Ascending aorta (tissue), 2 donors: ENCODE results near the gene POLD2. TPM values are rescaled to one million over a fixed set of nuclear protein-coding genes. Genes with fewer than 3 reads are reported as not detected.
A peak's percentile ranks its signal among the peaks of the same experiment; 100 is the strongest.
"Not testable (repeated sequence)": the region's sequence is repeated elsewhere in the genome, so short reads cannot be mapped to it uniquely, and the experiment has no call there.

Experiments
- DNase-seq, 2 donors: peaks; one replicate each; pipeline ENCODE4 v3.0.0-alpha.2; 2019; ENCODE audit warnings: low spot score in 2 of 2
- H3K27ac ChIP-seq, 2 donors: fragments of 200-600 bp; sonication (generic); one replicate each; pipeline ENCODE4 v1.5.1; 2016 to 2017; ENCODE audit warnings: mild to moderate bottlenecking in 1 of 2
- H3K27me3 ChIP-seq: fragments of 200-600 bp; sonication (generic); one replicate; pipeline ENCODE4 v1.5.1; 2017
- H3K36me3 ChIP-seq, 2 donors: fragments of 200-600 bp; sonication (generic); one replicate each; pipeline ENCODE4 v1.5.1; 2016
- H3K4me1 ChIP-seq, 2 donors: fragments of 200-600 bp; sonication (generic); one replicate each; pipeline ENCODE4 v1.5.1; 2016 to 2017; ENCODE audit warnings: mild to moderate bottlenecking in 1 of 2
- H3K4me3 ChIP-seq, 2 donors: fragments of 200-600 bp; sonication (generic); one replicate each; pipeline ENCODE4 v1.5.1; 2016 to 2017; ENCODE audit warnings: mild to moderate bottlenecking in 1 of 2
- H3K9me3 ChIP-seq, 2 donors: fragments of 200-600 bp; sonication (generic); one replicate each; pipeline ENCODE4 v1.5.1; 2016
- CTCF ChIP-seq, 3 experiments: fragments of 200-600 bp in 2 of 3; fragments of 450-650 bp in 1 of 3; sonication (generic) in 2 of 3; IDR thresholded peaks; one replicate each; pipeline ENCODE4 v1.5.1; 2016 to 2019; ENCODE audit warnings: antibody characterized with exemption in 3 of 3, mild to moderate bottlenecking in 1 of 3, moderate library complexity in 1 of 3
- intact Hi-C: fragments of 100-400 bp; cut with DNase I; formaldehyde crosslinking; loops from one replicate; pipeline ENCODE4 v1.15.1; 2023
- total RNA-seq: library from RNA; depleted of rRNA; stranded (reverse); fragments of >200 nt; gene quantifications from one replicate; pipeline ENCODE4 v1.1.0, GENCODE V29; 2016

POLD2 gene
- total RNA-seq, 1 donor from 2014 or later = 97.0 TPM

- H3K36me3 ChIP-seq = no peaks in the 10 kb centered on the region
- intact Hi-C loops = loop anchor here (10.0 kb wide), 1 partner anchor 366 kb away; the partner anchor contains the start of gene NUDCD3
- TF ChIP-seq CTCF (IDR thresholded peaks at IDR 0.05) = no peak
- no peaks in the 10 kb centered on the region for H3K9me3 ChIP-seq
- no peak overlapping the region for H3K27ac ChIP-seq
- DNase-seq = no peak
- no peaks in the 10 kb centered on the region for H3K4me1 ChIP-seq
- no peak overlapping the region for H3K4me3 ChIP-seq
- no peaks in the 10 kb centered on the region for H3K27me3 ChIP-seq
Measured at GRCh38 chr7:44128721-44129582, 5.6 kb upstream of the POLD2 start.

DNA sequence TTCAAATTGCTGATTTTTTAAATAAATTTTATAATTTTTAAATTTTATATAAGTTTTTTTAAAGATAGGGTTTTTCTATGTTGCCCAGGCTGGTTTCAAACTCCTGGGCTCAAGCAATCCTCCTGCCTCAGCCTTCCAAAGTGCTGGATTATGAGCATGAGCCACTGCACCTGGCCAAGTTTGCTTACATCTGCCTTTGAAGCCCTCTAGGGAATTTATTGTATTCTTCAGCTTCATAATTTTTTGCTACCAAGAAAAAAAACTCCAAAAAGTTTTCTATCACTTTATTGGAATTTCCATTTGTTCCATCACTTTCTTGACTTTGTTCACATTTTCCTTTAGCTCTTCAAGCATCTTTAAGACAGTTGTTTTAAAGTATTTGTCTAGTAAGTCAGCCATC is 3.8 kb upstream of the POLD2 start:
- peaks cover 5 to 7% of the 10 kb centered on the region in 2 donors for H3K4me1 ChIP-seq
- H3K27ac ChIP-seq = no peak overlapping the region
- no peaks in the 10 kb centered on the region for H3K9me3 ChIP-seq
- H3K27me3 ChIP-seq = no peaks in the 10 kb centered on the region
- H3K4me3 ChIP-seq = no peak overlapping the region
- DNase-seq = no peak
- TF ChIP-seq CTCF (IDR thresholded peaks at IDR 0.05) = no peak
- intact Hi-C loops = loop anchor here (10.0 kb wide), 1 partner anchor 368 kb away; the partner anchor contains the start of gene NUDCD3
- no peaks in the 10 kb centered on the region for H3K36me3 ChIP-seq

- H3K4me1 ChIP-seq = peaks cover 6 to 13% of the 10 kb centered on the region in 2 donors
- intact Hi-C loops = loop anchor here (10.0 kb wide), 1 partner anchor 368 kb away; the partner anchor contains the start of gene NUDCD3
- H3K9me3 ChIP-seq, H3K27me3 ChIP-seq, H3K4me3 ChIP-seq, H3K36me3 ChIP-seq, DNase-seq, H3K27ac ChIP-seq: not testable (repeated sequence)
Measured at GRCh38 chr7:44126574-44126973, 3.2 kb upstream of the POLD2 start.

DNA sequence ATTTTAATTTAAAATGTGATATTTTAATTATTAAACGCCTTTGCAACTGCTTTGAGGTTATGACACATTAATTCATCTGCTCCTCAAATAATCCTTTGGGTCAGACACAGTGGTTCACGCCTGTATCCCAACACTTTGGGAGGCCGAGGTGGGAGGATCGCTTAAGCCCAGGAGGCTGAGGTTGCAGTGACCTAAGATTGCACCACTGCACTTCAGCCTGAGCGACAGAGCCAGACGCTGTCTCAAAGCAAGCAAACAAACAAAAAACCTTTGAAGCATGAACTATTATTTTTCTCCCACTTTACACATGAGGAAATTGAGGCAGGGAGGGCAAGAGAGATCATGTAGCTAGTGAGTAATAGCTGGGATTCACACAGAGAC is 1.5 kb upstream of the POLD2 start:
- Histone ChIP-seq H3K27ac (no peak overlapping the region), H3K4me3 (no peak overlapping the region)
- intact Hi-C loops = loop anchor here (5.0 to 10.0 kb wide), 2 partner anchors 77 to 370 kb away; partner anchors contain the start of genes NUDCD3 and YKT6

GRCh38 chr7:44122529-44122928 is 819 bp downstream of the POLD2 start:
- Histone ChIP-seq H3K9me3 (no peaks in the 10 kb centered on the region), H3K4me1 (peaks cover 6 to 14% of the 10 kb centered on the region in 2 donors), H3K27ac (peak overlapping the region; percentile 80 to 91), H3K27me3 (no peaks in the 10 kb centered on the region), H3K4me3 (peak overlapping the region; percentile 70 to 83), H3K36me3 (peaks cover 0 to 32% of the 10 kb centered on the region in 2 donors)
- DNase-seq = no peak
- intact Hi-C loops = loop anchor here (2.0 to 10.0 kb wide), 3 partner anchors 50 to 372 kb away; partner anchors contain the start of genes NUDCD3 and YKT6
- TF ChIP-seq CTCF (IDR thresholded peaks at IDR 0.05) = no peak

More for the DNA sequence above, 1.5 kb upstream of the POLD2 start:
- Histone ChIP-seq H3K9me3 (no peaks in the 10 kb centered on the region), H3K27me3 (no peaks in the 10 kb centered on the region), H3K36me3 (peaks cover 0 to 20% of the 10 kb centered on the region in 2 donors), H3K4me1 (peaks cover 6 to 14% of the 10 kb centered on the region in 2 donors)
- no peak for TF ChIP-seq CTCF (IDR thresholded peaks at IDR 0.05)
- DNase-seq = no peak
